22Rv1 (cell line): ENCODE results near the gene NCKAP5.

Experiments
- H3K27ac ChIP-seq: fragments of 450-650 bp; 2 replicates; pipeline ENCODE4 v1.5.1; 2017
- ZFX ChIP-seq: fragments of 450-650 bp; IDR thresholded peaks from 2 replicates; pipeline ENCODE4 v1.6.1; 2017; ENCODE audit warnings: antibody characterized with exemption, borderline replicate concordance
- TF ChIP-seq, protein P1 (sequence below): fragments of 450-650 bp; IDR thresholded peaks from 2 replicates; pipeline ENCODE4 v1.5.1; 2017; ENCODE audit warnings: mild to moderate bottlenecking

NCKAP5 gene

DNA sequence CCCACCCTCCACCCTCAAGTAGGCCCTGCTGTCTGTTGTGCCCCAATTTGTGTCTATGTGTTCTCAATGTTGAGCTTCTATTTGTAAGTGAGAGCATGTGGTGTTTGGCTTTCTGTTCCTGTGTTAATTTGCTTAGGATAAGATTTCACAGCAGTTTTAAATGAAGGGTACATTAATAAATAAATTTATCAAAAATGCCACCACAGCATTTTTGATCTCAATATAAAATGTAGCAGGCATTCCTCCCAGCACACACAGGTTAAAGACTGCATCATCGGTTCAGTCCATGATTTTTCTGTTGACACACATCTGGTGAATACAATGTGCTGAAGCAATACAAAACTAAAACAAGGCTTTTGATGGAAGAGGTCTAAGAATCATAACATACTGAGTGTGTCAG is 486.2 kb downstream of the NCKAP5 start:
- no peak overlapping the region for H3K27ac ChIP-seq
- TF ChIP-seq, protein P1, sequence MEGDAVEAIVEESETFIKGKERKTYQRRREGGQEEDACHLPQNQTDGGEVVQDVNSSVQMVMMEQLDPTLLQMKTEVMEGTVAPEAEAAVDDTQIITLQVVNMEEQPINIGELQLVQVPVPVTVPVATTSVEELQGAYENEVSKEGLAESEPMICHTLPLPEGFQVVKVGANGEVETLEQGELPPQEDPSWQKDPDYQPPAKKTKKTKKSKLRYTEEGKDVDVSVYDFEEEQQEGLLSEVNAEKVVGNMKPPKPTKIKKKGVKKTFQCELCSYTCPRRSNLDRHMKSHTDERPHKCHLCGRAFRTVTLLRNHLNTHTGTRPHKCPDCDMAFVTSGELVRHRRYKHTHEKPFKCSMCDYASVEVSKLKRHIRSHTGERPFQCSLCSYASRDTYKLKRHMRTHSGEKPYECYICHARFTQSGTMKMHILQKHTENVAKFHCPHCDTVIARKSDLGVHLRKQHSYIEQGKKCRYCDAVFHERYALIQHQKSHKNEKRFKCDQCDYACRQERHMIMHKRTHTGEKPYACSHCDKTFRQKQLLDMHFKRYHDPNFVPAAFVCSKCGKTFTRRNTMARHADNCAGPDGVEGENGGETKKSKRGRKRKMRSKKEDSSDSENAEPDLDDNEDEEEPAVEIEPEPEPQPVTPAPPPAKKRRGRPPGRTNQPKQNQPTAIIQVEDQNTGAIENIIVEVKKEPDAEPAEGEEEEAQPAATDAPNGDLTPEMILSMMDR: no peak
- TF ChIP-seq ZFX: no peak

DNA sequence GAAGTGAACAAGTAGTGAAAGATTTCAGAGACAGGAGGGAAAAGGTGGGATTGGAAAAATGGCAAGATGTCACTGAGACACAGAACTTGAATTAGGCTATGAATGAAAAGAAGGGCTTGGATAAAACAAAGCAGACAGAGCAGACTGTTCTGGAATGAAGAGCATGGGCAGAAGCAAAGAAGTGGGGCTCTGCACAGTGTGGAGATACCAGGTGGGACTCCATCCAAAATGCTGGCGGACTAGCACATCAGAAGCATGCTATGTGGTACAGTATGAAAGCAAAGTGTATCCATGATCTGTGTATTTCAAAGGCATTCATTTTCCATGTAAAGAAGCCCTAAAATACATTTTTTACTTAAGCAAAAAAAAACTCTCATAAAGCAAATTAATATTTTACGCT is 487.4 kb downstream of the NCKAP5 start:
- no peak for TF ChIP-seq ZFX
- TF ChIP-seq, protein P1: no peak
- H3K27ac ChIP-seq: no peak overlapping the region

DNA sequence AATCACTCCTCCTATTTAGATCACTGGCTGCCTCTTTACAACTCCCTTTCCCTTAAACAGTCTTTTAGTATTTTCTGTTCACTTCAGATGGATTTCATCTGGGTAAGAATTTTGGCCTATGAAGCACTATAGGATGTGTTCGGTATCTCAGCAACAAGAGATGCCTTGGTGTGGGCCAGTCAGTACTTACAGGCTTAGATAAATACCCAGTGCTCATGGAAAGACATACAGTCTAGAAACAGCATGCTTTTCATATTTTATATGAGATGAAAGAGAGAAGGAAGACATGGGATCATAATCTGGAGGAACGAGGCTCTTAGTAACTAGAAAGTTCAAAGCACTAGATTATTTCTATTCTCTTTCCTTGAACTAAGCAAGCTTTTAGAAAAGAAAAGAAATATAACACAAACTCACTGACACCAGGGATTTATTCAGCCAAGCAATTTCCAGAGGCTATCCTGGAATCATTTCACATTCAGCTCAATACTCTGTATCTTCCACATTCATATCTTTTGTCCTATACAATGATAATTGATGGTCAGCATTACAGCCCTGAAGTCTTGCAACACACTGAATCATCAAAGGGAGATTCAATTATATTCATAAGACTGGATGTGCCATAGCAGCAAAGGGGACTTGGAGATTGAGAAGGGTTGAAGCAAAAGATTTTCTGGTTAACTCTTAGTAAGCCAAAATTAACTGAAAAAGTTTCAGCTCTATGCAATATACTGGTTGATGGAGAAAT is 489.4 kb downstream of the NCKAP5 start:
- no peak for TF ChIP-seq ZFX
- TF ChIP-seq, protein P1: no peak
- H3K27ac ChIP-seq: no peak overlapping the region

DNA sequence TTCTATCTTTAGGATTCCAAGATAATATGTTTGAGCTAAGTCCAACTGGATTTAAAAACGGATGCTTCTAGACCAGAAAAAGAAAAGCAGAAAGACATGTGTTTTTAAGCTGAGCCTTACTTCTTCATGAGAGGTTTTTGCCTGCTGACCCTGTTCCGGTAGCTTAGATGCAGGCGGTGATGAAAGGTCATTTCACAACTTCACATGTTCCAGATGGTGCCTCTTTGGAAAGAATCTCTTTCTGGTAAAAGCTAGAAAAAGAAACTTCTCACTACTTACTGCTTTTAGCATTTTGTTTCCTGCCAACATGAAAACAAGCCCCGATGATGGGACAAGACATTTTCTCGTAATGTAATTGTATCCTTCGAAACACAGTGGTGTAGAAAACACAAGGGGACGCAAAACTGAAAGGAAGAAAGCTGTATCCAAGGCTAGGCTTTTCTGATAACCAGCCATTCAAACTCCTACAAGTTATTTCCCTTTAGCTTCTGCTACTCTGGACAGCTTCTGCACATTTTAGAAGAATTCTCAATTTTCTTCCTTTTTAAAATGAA is 490.9 kb downstream of the NCKAP5 start:
- H3K27ac ChIP-seq: no peak overlapping the region
- TF ChIP-seq, protein P1: no peak
- no peak for TF ChIP-seq ZFX

DNA sequence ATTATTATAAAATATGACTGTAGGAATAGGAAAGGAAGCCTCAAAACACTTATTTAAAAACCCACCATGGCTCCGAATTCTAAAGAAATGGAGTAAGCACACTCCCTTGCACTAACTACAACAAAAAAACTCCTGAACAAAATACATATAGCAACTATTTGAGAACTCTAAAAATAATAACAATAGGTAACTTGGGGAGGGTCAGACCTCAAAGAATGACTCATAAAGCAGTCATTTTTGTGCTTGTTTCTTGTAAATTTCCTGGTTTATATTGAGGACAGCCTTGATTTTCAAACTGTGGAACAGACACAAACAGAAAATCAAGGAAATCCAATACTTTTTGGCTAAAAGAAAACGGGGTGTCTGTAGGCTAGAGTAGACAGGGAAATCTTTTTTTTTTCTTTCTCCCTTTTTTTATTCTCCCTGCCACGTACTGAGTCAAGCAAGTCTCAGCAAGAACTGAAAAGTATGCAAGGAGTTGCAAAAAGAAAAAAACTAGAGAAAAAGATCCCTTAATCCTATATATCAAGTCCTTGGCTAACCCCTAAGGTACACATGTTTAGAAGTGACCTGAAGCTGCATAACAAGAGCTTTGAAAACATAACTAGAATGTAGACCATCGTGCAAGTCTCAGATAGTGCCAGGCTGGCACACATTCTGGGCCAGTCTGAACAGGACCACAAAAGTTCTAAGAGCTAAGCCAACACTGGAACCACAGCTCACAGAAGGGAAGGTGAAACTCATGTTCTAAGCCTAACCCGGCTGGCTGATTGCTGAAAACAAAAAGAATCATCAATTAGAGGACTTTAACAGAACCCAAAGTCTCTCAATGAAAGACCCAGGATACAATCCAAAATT is 495.2 kb downstream of the NCKAP5 start:
- TF ChIP-seq ZFX: no peak
- TF ChIP-seq, protein P1: no peak
- H3K27ac ChIP-seq: no peak overlapping the region

DNA sequence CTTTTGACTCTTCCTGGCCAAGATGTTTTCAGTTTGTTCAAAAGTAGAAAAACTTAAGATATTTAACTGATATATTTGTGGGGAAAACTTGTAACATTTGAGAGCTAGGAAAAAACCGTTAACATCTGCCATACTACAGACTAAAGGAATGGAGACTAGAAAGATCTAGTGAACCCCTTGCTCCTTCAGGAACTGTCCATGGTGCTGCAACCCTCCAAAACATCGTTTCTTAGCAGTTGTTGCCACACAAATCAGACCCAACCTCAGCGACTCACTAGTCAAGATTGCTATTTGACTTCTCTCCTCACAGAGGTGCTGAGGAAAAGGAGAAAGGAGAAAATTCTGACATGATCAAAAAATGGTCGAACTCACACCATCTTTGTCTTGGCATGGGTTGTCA is 504.5 kb downstream of the NCKAP5 start:
- H3K27ac ChIP-seq: no peak overlapping the region
- no peak for TF ChIP-seq ZFX
- TF ChIP-seq, protein P1: no peak
